Measurements from ENCODE around the gene SERBP1. TPM values are rescaled to one million over a fixed set of nuclear protein-coding genes. Genes with fewer than 3 reads are reported as not detected.

SERBP1 gene
- total RNA-seq, 1 donor from 2014 or later, result 255 TPM

DNA sequence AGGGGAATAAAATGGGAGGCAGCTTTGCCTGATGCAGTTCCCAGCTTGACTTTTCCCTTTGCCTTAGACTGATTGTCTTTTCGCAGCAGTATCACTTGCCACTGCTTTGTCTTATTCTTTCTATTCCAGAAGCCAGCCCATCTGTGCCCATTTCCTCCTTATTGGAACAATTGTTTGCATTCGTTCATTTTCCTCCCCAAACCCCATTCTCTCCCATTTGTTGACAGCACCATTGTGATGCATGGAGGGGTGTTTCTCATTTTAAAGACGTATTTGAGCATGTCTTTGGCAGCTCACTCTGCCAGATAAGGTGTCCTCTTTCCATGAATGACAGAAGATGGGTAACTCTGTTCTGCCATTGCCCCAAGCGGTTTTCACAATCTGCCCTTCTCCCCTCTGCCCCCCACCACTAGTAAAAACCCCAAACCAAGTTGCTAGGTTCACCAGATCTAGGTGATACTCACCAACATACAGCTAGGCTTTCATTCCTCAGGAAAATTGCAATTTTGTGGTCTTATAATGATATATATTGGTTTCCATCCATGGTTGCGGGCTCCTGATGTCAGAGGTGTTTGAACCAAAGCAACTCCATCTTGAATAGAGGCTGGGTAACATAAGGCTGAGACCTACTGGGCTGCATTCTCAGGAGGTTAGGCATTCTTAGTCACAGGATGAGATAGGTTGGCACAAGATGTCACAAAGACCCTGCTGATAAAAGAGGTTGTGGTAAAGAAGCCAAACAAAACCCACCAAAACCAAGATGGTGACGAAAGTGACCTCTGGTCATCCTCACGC, 30.8 kb downstream of the SERBP1 start:
- H3K4me1 Mint-ChIP-seq, result no peaks in the 10 kb centered on the region
- peaks cover 3% of the 10 kb centered on the region for H3K27me3 Mint-ChIP-seq (ENCODE audit: low read depth)
- no peaks in the 10 kb centered on the region for H3K9me3 Mint-ChIP-seq
- no peaks in the 10 kb centered on the region for H3K36me3 Mint-ChIP-seq
- no peak overlapping the region for H3K27ac Mint-ChIP-seq
- no peak for DNase-seq (ENCODE audit: low spot score in 2 of 2, unreplicated experiment in 2 of 2)
- TF ChIP-seq, protein P1, sequence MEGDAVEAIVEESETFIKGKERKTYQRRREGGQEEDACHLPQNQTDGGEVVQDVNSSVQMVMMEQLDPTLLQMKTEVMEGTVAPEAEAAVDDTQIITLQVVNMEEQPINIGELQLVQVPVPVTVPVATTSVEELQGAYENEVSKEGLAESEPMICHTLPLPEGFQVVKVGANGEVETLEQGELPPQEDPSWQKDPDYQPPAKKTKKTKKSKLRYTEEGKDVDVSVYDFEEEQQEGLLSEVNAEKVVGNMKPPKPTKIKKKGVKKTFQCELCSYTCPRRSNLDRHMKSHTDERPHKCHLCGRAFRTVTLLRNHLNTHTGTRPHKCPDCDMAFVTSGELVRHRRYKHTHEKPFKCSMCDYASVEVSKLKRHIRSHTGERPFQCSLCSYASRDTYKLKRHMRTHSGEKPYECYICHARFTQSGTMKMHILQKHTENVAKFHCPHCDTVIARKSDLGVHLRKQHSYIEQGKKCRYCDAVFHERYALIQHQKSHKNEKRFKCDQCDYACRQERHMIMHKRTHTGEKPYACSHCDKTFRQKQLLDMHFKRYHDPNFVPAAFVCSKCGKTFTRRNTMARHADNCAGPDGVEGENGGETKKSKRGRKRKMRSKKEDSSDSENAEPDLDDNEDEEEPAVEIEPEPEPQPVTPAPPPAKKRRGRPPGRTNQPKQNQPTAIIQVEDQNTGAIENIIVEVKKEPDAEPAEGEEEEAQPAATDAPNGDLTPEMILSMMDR (IDR thresholded peaks at IDR 0.05; ENCODE audit: unreplicated experiment), result no peak
- no peak overlapping the region for H3K4me3 Mint-ChIP-seq

DNA sequence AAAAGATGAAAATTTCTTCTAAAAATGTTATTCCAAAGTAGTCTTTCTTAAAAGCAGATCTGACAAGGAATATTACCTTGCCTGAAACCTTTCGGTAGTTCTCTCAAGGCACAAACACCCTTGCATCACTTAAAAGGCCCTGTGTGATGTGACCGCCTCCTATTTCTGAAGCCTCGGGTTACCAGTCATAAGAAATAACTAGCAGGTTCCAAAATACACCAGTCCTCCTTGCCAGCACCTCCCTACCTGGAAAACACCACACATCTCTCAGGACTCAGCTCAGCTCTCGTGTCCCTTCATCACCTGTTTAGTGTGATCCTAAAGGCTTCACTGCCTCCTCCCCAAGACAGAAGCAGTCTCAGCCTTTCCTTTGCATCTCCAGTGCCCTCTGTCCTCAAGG, 35.7 kb downstream of the SERBP1 start:
- H3K36me3 Mint-ChIP-seq, result no peaks in the 10 kb centered on the region
- H3K27ac Mint-ChIP-seq, result no peak overlapping the region
- no peak overlapping the region for H3K4me3 Mint-ChIP-seq
- H3K27me3 Mint-ChIP-seq (ENCODE audit: low read depth), result peaks cover 3% of the 10 kb centered on the region
- TF ChIP-seq, protein P1 (IDR thresholded peaks at IDR 0.05; ENCODE audit: unreplicated experiment), result no peak
- no peak for DNase-seq (ENCODE audit: low spot score in 2 of 2, unreplicated experiment in 2 of 2)
- no peaks in the 10 kb centered on the region for H3K9me3 Mint-ChIP-seq
- peaks cover 2% of the 10 kb centered on the region for H3K4me1 Mint-ChIP-seq

DNA sequence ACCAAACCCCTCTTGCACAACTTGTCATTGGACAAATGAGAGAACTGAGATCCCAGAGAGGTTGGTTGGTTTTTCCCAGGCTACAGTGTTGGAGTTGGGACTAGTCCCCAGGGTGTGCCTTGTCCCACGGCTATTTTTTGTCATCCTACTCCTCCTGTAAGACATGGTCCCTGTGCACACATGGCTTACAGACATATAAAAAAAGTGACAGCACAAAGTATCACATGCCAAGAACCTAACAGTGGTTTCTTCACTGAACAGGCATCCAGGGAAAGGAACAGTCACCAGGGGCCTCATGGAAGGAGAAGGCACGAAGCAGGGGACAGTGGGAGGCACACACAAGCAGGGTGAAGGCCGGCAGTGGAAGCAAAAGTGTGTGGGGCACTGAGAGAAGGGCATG, 36.5 kb downstream of the SERBP1 start:
- Mint-ChIP-seq H3K27ac (no peak overlapping the region), H3K27me3 (ENCODE audit: low read depth) (peaks cover 3% of the 10 kb centered on the region), H3K9me3 (no peaks in the 10 kb centered on the region), H3K36me3 (no peaks in the 10 kb centered on the region), H3K4me3 (no peak overlapping the region), H3K4me1 (peaks cover 2% of the 10 kb centered on the region)
- DNase-seq (ENCODE audit: low spot score in 2 of 2, unreplicated experiment in 2 of 2), result no peak
- TF ChIP-seq, protein P1 (IDR thresholded peaks at IDR 0.05; ENCODE audit: unreplicated experiment), result no peak

DNA sequence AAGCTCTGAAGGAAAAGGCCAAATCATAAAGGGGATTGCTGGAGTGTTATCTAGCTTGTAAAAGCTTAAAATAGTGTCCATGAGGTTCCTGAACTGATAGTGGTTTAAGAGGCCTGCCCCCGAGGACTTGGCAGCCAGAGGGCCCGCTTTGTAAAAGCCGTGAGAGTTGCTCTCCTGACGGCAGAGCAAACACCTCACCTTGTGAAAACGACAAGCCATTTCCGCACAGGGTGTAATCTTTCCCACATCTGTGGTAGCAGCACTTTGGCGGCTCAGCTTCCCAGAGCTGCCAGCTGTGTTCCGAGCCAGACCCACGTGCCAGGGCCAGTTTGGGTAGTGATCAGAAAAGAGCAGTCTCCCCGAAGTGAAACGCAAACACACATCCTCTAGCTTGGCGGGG, 37.0 kb downstream of the SERBP1 start:
- peaks cover 3% of the 10 kb centered on the region for H3K27me3 Mint-ChIP-seq (ENCODE audit: low read depth)
- no peak overlapping the region for H3K4me3 Mint-ChIP-seq
- TF ChIP-seq, protein P1 (IDR thresholded peaks at IDR 0.05; ENCODE audit: unreplicated experiment), result no peak
- H3K27ac Mint-ChIP-seq, result no peak overlapping the region
- no peak for DNase-seq (ENCODE audit: low spot score in 2 of 2, unreplicated experiment in 2 of 2)
- H3K36me3 Mint-ChIP-seq, result no peaks in the 10 kb centered on the region
- H3K4me1 Mint-ChIP-seq, result peaks cover 2% of the 10 kb centered on the region
- H3K9me3 Mint-ChIP-seq, result no peaks in the 10 kb centered on the region

DNA sequence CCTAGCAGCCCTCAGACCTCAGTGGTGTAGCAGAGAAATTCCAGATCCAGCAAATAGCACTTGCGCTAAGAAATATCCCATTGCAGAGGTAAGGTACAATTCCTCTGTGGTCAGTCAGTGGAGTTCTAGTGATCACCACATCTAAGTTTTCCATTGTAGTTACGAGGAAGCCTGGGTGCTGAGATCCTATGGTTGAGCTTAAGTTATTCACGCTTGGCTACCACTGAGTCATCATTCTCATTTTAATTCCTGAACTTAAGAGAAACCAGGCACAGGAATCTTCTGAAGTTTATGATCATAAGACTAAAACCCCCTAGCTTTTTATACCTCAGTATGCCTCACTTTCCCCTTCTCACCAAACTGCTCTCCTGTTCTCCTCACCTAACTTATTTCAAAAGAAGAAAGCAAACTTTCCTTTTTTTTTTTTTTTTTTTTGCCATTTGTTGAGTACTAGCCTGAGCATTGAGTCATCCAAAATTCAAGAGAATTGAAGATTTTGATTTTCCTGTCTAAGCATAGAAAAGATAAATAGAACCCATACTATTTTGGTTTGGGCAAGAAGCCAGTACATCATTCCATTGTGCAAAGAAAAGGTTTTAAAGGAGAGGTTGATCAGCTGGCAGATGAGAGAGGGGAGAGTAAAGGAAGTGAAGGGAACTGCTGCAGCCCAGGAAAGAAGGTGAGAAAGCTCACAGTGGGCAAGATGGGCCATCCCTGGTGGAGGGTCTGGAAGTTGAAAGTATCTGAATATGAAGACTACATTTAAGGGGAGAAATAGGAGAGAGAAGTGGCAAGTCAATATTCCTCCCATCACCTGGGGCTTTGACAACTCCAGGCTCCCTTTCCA, 39.9 kb downstream of the SERBP1 start:
- H3K9me3 Mint-ChIP-seq, result peaks cover 7% of the 10 kb centered on the region

More for the DNA sequence above, 39.9 kb downstream of the SERBP1 start:
- peaks cover 2% of the 10 kb centered on the region for H3K4me1 Mint-ChIP-seq
- H3K4me3 Mint-ChIP-seq, result no peak overlapping the region
- H3K27ac Mint-ChIP-seq, result no peak overlapping the region
- TF ChIP-seq, protein P1 (IDR thresholded peaks at IDR 0.05; ENCODE audit: unreplicated experiment), result no peak
- no peaks in the 10 kb centered on the region for H3K36me3 Mint-ChIP-seq
- DNase-seq (ENCODE audit: low spot score in 2 of 2, unreplicated experiment in 2 of 2), result no peak
- no peaks in the 10 kb centered on the region for H3K27me3 Mint-ChIP-seq (ENCODE audit: low read depth)
